Stomach (tissue), 4 donors: ENCODE data around the gene CISH.
A peak's percentile ranks its signal among the peaks of the same experiment; 100 is the strongest.

Experiments used
- EP300 ChIP-seq: sonication (generic); formaldehyde crosslinking; IDR thresholded peaks from one replicate; pipeline ENCODE4 v1.6.1; 2017; ENCODE audit warnings: antibody characterized with exemption
- POLR2A ChIP-seq, 4 donors: fragments of 450-650 bp; IDR thresholded peaks; one replicate each; pipeline ENCODE4 v1.6.1; 2016; ENCODE audit warnings: antibody characterized with exemption in 4 of 4, control low read depth in 2 of 4, mild to moderate bottlenecking in 1 of 4, moderate library complexity in 1 of 4
- TF ChIP-seq, protein P1 (sequence below), 7 experiments: fragments of 450-650 bp in 4 of 7; fragments of 200-600 bp in 3 of 7; sonication (generic) in 3 of 7; IDR thresholded peaks; one replicate each; pipeline ENCODE4 v1.5.1; 2016 to 2019; ENCODE audit warnings: antibody characterized with exemption in 7 of 7, control low read depth in 2 of 7, mild to moderate bottlenecking in 1 of 7

DNA sequence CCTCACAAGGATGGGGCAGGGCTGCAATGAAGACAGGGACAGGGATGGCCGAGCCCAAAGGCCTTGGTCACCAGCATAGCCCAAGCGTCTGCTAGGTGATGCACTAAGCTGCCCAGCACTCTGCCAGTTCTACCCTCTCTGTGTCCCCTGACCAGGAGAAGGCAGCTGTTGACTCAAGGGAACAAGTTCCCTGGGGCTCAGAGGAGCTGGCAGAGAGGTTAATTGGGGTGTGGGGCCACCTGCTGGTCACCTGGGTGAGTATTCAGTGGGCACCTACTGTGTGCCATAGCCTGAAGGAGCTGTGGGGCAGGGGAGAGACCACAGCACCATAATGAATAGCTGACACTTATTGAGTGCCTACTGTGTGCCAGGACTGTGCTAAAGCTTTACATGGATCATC, 41.1 kb upstream of the CISH start:
- TF ChIP-seq, protein P1, sequence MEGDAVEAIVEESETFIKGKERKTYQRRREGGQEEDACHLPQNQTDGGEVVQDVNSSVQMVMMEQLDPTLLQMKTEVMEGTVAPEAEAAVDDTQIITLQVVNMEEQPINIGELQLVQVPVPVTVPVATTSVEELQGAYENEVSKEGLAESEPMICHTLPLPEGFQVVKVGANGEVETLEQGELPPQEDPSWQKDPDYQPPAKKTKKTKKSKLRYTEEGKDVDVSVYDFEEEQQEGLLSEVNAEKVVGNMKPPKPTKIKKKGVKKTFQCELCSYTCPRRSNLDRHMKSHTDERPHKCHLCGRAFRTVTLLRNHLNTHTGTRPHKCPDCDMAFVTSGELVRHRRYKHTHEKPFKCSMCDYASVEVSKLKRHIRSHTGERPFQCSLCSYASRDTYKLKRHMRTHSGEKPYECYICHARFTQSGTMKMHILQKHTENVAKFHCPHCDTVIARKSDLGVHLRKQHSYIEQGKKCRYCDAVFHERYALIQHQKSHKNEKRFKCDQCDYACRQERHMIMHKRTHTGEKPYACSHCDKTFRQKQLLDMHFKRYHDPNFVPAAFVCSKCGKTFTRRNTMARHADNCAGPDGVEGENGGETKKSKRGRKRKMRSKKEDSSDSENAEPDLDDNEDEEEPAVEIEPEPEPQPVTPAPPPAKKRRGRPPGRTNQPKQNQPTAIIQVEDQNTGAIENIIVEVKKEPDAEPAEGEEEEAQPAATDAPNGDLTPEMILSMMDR (IDR thresholded peaks at IDR 0.05), result peak in 4 of 7 experiments; percentile 23 to 40 (median 32)
- TF ChIP-seq EP300 (no peak), POLR2A (IDR thresholded peaks at IDR 0.05) (no peak)
